GM18508 (cell line): Measurements from ENCODE around the gene NPR2.
A peak's percentile ranks its signal among the peaks of the same experiment; 100 is the strongest.

Source experiments
- ATAC-seq: cut with Tn5 transposase; IDR thresholded peaks from one replicate; pipeline ENCODE4 v1.9.1; 2021; ENCODE audit warnings: moderate number of reproducible peaks; ENCODE audit not compliant: insufficient read depth, unreplicated experiment

The NPR2 gene

GRCh38 chr9:35828716-35829083 is 37.3 kb downstream of the NPR2 start, which contains the start of gene FAM221B:
Gene FAM221B (minus strand): TSS chr9:35828732. CDS start chr9:35826161, 2,571 bp downstream.
- ATAC-seq = no peak

- no peak for ATAC-seq
These were observed 37.8 kb downstream of the NPR2 start, which contains the start of gene TMEM8B for GRCh38 chr9:35829084-35829763. Gene TMEM8B (plus strand): TSS chr9:35829228. CDS start chr9:35829448, 220 bp downstream.

DNA sequence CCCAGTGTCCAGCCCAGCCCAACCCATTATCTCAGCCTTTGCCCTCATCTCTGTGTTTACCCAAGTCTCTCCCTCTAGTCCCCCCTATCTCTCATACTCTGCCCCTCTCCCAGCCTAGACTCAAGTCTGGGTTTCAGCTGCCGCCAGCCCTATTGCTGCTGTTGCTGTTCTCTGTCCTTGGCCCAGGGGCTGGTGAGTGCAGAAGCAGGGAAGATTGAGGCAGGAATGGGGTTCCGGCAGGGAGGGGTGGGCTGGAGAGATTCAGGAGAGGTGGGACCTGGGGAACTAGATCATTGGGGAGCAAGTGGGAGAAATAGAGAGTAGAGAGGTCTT is 38.3 kb downstream of the NPR2 start:
- no peak for ATAC-seq

- ATAC-seq = no peak
These were observed 39.6 kb downstream of the NPR2 start for GRCh38 chr9:35831040-35831439.

- ATAC-seq = no peak
These were observed 41.4 kb downstream of the NPR2 start for GRCh38 chr9:35832814-35833213.

- ATAC-seq = no peak
These were observed 43.1 kb downstream of the NPR2 start for GRCh38 chr9:35834260-35835215.

DNA sequence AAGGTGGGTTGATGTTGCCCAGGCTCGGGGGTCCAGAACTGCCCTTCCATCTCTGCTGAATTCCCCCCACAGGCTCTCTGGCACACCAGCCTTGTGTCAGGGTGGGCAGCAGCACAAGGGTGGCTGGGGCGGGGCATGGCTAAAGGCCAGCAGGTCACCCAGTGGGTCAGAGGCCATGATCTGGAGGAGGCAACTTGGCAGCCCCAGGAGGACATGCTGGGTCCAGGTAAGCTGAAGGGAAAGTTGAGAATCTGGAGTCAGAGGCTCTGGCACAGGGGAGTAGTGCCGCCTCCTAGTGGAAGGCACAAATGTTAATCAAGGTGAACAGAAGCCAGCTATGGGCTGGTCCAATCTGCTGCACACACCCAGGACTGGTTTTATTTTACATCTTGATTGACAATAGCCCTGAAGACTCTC is 43.8 kb downstream of the NPR2 start:
- no peak for ATAC-seq

- ATAC-seq = no peak
These were observed 44.4 kb downstream of the NPR2 start for GRCh38 chr9:35835766-35836165.

GRCh38 chr9:35836595-35836994 is 45.2 kb downstream of the NPR2 start:
- ATAC-seq = no peak

DNA sequence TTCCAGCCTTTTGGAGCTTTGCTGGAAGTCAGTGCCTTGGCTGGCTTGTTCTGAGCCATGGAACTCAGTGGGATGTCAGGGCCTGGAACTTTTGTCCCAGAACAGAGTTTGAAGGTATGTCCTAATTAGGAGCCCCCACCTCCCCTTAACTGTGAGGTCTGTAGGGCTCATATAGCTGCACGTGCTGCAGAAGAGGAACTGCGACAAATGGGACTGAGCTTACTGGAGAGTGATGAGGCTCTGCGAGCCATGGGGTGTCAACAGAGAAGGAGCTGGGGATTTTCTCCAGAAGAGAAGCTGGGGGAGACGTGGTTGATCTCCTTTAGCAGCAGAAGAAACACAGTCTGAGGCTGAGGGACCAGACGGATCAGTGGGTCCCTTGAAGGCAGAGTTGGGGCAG is 48.5 kb downstream of the NPR2 start:
- no peak for ATAC-seq

GRCh38 chr9:35840881-35841644 is 49.7 kb downstream of the NPR2 start:
- no peak for ATAC-seq

- ATAC-seq = no peak
These were observed 50.2 kb downstream of the NPR2 start for GRCh38 chr9:35841645-35841900.

DNA sequence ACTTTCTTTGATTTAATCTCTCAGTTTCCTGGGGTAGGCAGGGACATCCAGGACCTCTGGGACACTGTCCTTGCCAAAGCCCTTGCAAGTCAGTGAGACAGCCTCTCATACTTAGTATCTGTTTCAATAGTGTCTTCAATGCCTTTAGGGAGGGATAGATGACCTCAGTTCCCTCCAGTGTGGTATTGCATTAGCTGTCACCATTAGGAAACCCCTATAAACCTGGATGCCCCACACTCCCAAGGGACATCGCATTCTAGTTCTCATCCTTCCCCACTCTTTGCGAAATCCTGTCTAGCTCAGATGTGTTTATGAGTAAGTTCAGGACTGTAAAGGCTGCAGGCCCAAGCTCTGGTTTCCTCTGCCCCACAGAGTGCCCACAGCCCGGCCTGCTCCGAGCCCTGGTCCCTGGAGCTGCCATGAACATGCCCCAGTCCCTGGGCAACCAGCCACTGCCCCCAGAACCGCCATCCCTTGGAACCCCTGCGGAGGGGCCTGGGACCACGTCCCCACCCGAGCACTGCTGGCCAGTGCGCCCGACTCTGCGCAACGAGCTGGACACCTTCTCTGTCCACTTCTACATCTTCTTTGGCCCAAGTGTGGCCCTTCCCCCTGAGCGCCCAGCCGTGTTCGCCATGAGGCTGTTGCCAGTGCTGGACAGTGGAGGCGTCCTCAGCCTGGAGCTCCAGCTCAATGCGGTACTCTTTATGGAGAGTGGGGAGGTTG is 50.8 kb downstream of the NPR2 start:
- no peak for ATAC-seq

DNA sequence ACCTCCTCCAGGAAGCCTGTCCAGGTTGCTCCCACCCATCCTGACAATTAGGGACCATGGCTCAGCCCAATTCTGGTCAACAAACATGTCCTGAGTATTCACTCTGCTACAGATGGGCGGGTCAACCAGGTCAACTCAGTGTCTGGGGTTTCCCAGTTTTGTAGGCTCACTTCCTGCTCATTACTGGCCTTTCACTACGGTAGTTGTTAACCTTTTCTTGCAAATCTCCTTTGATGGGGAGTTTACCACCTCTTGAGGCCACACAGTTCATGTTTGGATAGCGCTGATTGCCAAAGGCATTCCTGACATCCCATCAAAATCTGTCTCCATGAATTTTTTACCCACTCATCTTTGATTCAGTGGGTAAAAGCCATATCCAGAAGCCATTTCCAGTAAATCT is 51.4 kb downstream of the NPR2 start:
- peak; percentile 69 for ATAC-seq

- no peak for ATAC-seq
These were observed 53.4 kb downstream of the NPR2 start for GRCh38 chr9:35844628-35845270.

DNA sequence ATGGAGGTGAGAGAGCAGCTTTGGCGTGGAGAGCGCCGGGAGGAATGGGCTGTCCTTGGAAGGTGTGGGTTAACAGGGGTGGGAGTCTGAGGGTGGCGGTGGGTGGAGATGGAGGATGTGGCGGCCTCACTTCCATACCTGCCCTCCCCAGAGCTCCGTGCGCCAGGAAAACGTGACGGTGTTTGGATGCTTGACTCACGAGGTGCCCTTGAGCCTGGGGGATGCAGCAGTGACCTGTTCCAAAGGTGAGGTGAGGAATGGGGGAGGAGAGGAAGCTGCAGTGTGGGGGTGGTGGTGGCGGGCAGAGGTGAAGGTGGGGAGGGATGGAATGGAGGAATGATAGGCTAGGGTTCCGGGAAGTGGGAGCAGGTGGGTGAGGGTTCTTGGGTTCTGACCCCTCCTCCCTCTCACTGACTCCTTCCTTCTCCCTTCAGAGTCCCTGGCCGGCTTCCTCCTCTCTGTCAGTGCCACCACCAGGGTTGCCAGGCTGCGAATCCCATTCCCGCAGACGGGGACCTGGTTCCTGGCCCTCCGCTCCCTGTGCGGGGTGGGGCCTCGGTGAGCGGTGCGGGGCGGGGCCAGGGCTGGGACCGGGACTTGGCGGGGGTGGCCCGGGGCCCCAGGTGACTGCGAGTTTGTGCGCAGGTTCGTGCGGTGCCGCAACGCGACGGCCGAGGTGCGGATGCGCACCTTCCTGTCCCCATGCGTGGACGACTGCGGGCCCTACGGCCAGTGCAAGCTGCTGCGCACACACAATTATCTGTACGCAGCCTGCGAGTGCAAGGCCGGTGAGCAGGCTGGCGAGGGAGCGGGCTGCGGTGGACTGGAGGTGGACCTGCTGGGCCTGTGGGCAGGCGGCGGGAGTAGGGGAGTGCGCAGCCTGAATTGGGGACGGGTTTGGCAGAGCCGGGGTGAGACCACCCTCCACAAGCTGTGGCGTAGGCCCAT is 54.7 kb downstream of the NPR2 start:
- no peak for ATAC-seq

- peak; percentile 75 for ATAC-seq
These were observed 56.6 kb downstream of the NPR2 start for GRCh38 chr9:35847792-35848572.

- ATAC-seq = no peak
These were observed 61.0 kb downstream of the NPR2 start for GRCh38 chr9:35852267-35852815.
